Testis (tissue), 2 donors: ENCODE measurements around the gene KCNMB1.

Experiments
- POLR2A ChIP-seq: fragments of 450-650 bp; IDR thresholded peaks from one replicate; pipeline ENCODE4 v1.6.1; 2017; ENCODE audit warnings: antibody characterized with exemption, mild to moderate bottlenecking, moderate library complexity
- TF ChIP-seq, protein P1 (sequence below), 3 experiments: fragments of 450-650 bp in 2 of 3; fragments of 200-600 bp in 1 of 3; sonication (generic) in 1 of 3; IDR thresholded peaks; one replicate each; pipeline ENCODE4 v1.5.1; 2016 to 2019; ENCODE audit warnings: antibody characterized with exemption in 3 of 3, mild to moderate bottlenecking in 2 of 3, moderate library complexity in 1 of 3

DNA sequence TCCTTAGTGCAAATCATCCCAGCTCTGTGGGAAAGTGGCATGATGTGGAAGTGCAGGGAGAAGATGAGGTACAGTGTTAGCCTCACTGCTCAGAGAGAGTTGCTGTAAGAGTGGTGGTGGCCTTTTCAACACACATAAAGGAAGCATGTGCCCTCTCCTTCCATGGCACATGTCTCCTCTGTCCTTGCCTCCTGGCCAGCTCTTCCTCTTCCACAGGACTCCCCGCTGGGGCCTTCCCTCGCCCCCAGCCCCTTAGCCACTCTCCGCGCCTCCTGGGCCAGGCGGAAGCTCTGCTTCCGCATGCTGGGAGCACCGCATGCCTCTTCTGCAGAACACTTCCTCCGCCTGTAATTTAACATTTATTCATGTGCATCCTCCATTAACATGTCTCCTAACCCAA, 4.8 kb upstream of the KCNMB1 start:
- no peak for TF ChIP-seq POLR2A
- TF ChIP-seq, protein P1, sequence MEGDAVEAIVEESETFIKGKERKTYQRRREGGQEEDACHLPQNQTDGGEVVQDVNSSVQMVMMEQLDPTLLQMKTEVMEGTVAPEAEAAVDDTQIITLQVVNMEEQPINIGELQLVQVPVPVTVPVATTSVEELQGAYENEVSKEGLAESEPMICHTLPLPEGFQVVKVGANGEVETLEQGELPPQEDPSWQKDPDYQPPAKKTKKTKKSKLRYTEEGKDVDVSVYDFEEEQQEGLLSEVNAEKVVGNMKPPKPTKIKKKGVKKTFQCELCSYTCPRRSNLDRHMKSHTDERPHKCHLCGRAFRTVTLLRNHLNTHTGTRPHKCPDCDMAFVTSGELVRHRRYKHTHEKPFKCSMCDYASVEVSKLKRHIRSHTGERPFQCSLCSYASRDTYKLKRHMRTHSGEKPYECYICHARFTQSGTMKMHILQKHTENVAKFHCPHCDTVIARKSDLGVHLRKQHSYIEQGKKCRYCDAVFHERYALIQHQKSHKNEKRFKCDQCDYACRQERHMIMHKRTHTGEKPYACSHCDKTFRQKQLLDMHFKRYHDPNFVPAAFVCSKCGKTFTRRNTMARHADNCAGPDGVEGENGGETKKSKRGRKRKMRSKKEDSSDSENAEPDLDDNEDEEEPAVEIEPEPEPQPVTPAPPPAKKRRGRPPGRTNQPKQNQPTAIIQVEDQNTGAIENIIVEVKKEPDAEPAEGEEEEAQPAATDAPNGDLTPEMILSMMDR (IDR thresholded peaks at IDR 0.05) = no peak
